ENCODE results near the gene MAMDC2.

DNA sequence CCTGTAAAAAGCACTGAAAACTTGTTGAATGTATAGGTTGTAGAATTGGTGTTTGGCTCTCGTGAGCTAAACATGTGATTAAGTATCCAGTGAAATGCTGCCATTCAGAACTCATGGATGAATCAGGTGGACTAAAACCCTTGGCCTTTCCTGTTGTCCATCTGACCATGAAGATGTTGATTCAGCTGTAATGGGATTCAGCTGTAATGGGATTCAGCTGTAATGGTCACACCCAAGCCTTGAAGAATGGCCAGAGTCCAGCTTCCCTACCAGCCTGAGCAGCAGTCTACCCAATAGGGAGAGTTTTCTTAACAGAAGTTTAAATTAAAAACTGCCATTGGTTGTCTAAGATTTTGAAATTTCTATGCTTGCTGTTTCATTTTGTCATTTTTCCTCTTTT, 18.1 kb downstream of the MAMDC2 start:
- no peak for TF ChIP-seq POLR2AphosphoS5 (IDR thresholded peaks at IDR 0.05)
- TF ChIP-seq, protein P1, sequence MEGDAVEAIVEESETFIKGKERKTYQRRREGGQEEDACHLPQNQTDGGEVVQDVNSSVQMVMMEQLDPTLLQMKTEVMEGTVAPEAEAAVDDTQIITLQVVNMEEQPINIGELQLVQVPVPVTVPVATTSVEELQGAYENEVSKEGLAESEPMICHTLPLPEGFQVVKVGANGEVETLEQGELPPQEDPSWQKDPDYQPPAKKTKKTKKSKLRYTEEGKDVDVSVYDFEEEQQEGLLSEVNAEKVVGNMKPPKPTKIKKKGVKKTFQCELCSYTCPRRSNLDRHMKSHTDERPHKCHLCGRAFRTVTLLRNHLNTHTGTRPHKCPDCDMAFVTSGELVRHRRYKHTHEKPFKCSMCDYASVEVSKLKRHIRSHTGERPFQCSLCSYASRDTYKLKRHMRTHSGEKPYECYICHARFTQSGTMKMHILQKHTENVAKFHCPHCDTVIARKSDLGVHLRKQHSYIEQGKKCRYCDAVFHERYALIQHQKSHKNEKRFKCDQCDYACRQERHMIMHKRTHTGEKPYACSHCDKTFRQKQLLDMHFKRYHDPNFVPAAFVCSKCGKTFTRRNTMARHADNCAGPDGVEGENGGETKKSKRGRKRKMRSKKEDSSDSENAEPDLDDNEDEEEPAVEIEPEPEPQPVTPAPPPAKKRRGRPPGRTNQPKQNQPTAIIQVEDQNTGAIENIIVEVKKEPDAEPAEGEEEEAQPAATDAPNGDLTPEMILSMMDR (IDR thresholded peaks at IDR 0.05), result no peak
- TF ChIP-seq POLR2A (IDR thresholded peaks at IDR 0.05), result no peak
